K562 (cell line): ENCODE data around the gene OR5AC2. TPM values are rescaled to one million over a fixed set of nuclear protein-coding genes. Genes with fewer than 3 reads are reported as not detected.
A peak's percentile ranks its signal among the peaks of the same experiment; 100 is the strongest.

ENCODE experiments used
- CTCF ChIP-seq, 3 experiments: IDR thresholded peaks in 2 of 3; conservative IDR thresholded peaks in 1 of 3; 2 replicates each; pipeline ENCODE4 v1.5.1; 2011 to 2012; ENCODE audit warnings: low read length in 3 of 3, mild to moderate bottlenecking in 3 of 3, control low read depth in 2 of 3, improper control_type of control experiment in 1 of 3, inconsistent platforms in 1 of 3, low read depth in 1 of 3, mixed read lengths in 1 of 3, moderate library complexity in 1 of 3; ENCODE audit not compliant: insufficient read depth in 2 of 3
- ELF1 ChIP-seq: fragments of 200-800 bp; sonication (Bioruptor generic); IDR thresholded peaks from 2 replicates; pipeline ENCODE4 v1.6.1; 2016; ENCODE audit warnings: missing genetic modification characterization, missing compliant biosample characterization
- HDAC6 ChIP-seq: IDR thresholded peaks from 2 replicates; pipeline ENCODE4 v1.6.1; 2012; ENCODE audit warnings: low read depth, mild to moderate bottlenecking, control low read depth, inconsistent platforms, low read length, moderate library complexity
- HIVEP1 ChIP-seq: fragments of 250-450 bp; sonication (Bioruptor Pico); IDR thresholded peaks from 2 replicates; pipeline ENCODE4 v1.4.0; 2020; ENCODE audit warnings: mild to moderate bottlenecking
- HNRNPH1 ChIP-seq: fragments of 200-400 bp; formaldehyde crosslinking; optimal IDR thresholded peaks from 2 replicates; pipeline ENCODE3; 2017; ENCODE audit warnings: low read depth, mild to moderate bottlenecking, low read length, moderate library complexity
- NR1H2 ChIP-seq: sonication (generic); formaldehyde crosslinking; IDR thresholded peaks from 2 replicates; pipeline ENCODE4 v1.4.0; 2020; ENCODE audit warnings: mild to moderate bottlenecking, missing genetic modification reagents
- REST ChIP-seq, 2 experiments: fragments of 450-650 bp; formaldehyde crosslinking in 1 of 2; IDR thresholded peaks; 2 replicates each; pipeline versions ENCODE4 v1.4.0 to v1.6.1; 2014 to 2020; ENCODE audit warnings: mild to moderate bottlenecking in 2 of 2, borderline replicate concordance in 1 of 2, low read depth in 1 of 2
- TRIM24 ChIP-seq, 2 experiments: fragments of 450-650 bp; IDR thresholded peaks; 2 replicates each; pipeline ENCODE4 v1.6.1; 2016
- ZBTB26 ChIP-seq: fragments of 450-650 bp; formaldehyde crosslinking; IDR thresholded peaks from 2 replicates; pipeline ENCODE4 v1.4.0; 2022; ENCODE audit warnings: missing genetic modification characterization
- ZFX ChIP-seq: sonication (generic); formaldehyde crosslinking; IDR thresholded peaks from 2 replicates; pipeline ENCODE4 v1.8.0; 2022; ENCODE audit warnings: mild to moderate bottlenecking, missing genetic modification reagents, moderate library complexity
- ZNF224 ChIP-seq: sonication (generic); formaldehyde crosslinking; IDR thresholded peaks from 2 replicates; pipeline ENCODE4 v1.8.0; 2022; ENCODE audit warnings: mild to moderate bottlenecking, missing genetic modification reagents
- ZNF282 ChIP-seq: sonication (generic); formaldehyde crosslinking; IDR thresholded peaks from 2 replicates; pipeline ENCODE4 v1.8.1; 2023; ENCODE audit warnings: missing genetic modification reagents
- polyA plus RNA-seq, 8 experiments: library from polyadenylated mRNA; depleted of rRNA in 4 of 8; stranded (reverse) in 5 of 8; unstranded in 3 of 8; fragments of >200 nt; fragmentation: Nextera tagmentation in 2 of 8; fragmentation: Illumina TruSeq in 1 of 8; extraction: Ambion mirVana in 2 of 8; extraction: Trizol in 1 of 8; gene quantifications; 2 replicates each; pipeline versions ENCODE4 v1.2.1 to v1.2.3, GENCODE V29; 2011 to 2014; ENCODE audit warnings: inconsistent platforms in 1 of 8, missing spikeins in 1 of 8
- total RNA-seq, 7 experiments: library from RNA; depleted of rRNA in 6 of 7; stranded (reverse); fragments of >200 nt in 6 of 7; fragmentation: Illumina TruSeq in 2 of 7; extraction: Trizol in 2 of 7; gene quantifications; 2 replicates each; pipeline versions ENCODE4 v1.2.1 to v1.2.3, GENCODE V29; 2011 to 2021; ENCODE audit warnings: low replicate concordance in 1 of 7

OR5AC2 gene
- total and polyA plus RNA-seq, 9 of the 15 experiments (the other 6 are each of a cell fraction or from before 2014, with no cell fraction given): not detected

GRCh38 chr3:98039322-98040024, 47.5 kb upstream of the OR5AC2 start (continued):
- TF ChIP-seq HIVEP1 (CRISPR knock-in tag) (no peak), ZNF224 (no peak), CTCF (IDR thresholded peaks at IDR 0.05 in 2 of 3, conservative IDR thresholded peaks at IDR 0.05 in 1 of 3; ENCODE audit: insufficient read depth in 2 of 3, low read depth in 1 of 3, low read length in 3 of 3) (peak; percentile 55 to 72 (median 56)), ZNF282 (no peak), ZFX (CRISPR knock-in tag) (no peak), ELF1 (no peak), NR1H2 (CRISPR knock-in tag) (no peak), HNRNPH1 (no peak), REST (IDR thresholded peaks at IDR 0.05; ENCODE audit: borderline replicate concordance) (peak; percentile 42; the same call in 1 of the 2 replicates), REST (CRISPR knock-in tag; IDR thresholded peaks at IDR 0.05; ENCODE audit: low read depth) (no peak), TRIM24 (IDR thresholded peaks at IDR 0.05) (no peak), ZBTB26 (CRISPR knock-in tag) (no peak), HDAC6 (no peak)
